Smooth muscle cell (in vitro differentiated cells): ENCODE results near the gene TMEM37. TPM values are rescaled to one million over a fixed set of nuclear protein-coding genes. Genes with fewer than 3 reads are reported as not detected.

ENCODE experiments used
- DNase-seq: peaks from one replicate; lab custom pipeline; 2025; ENCODE audit not compliant: unreplicated experiment; lab: John Stamatoyannopoulos, UW
- H2AFZ ChIP-seq: fragments of 200-600 bp; sonication (generic); 2 replicates; pipeline ENCODE4 v1.6.0; 2016; ENCODE audit warnings: antibody characterized with exemption, low read depth, mild to moderate bottlenecking
- H3F3A ChIP-seq: fragments of 200-600 bp; sonication (generic); 2 replicates; pipeline ENCODE4 v1.6.0; 2017; ENCODE audit warnings: antibody characterized with exemption, low read depth
- H3K27ac ChIP-seq: fragments of 200-600 bp; sonication (generic); 2 replicates; pipeline ENCODE4 v1.5.1; 2016; ENCODE audit warnings: low read depth, mild to moderate bottlenecking
- H3K27me3 ChIP-seq: fragments of 200-600 bp; sonication (generic); 2 replicates; pipeline ENCODE4 v1.6.1; 2016; ENCODE audit warnings: low read depth, mild to moderate bottlenecking
- H3K36me3 ChIP-seq: fragments of 200-600 bp; sonication (generic); 2 replicates; pipeline ENCODE4 v1.5.1; 2016; ENCODE audit warnings: low read depth
- H3K4me1 ChIP-seq: fragments of 200-600 bp; sonication (generic); 2 replicates; pipeline ENCODE4 v1.5.1; 2016; ENCODE audit warnings: low read depth
- H3K4me2 ChIP-seq: fragments of 200-600 bp; sonication (generic); 2 replicates; pipeline ENCODE4 v1.6.0; 2016; ENCODE audit warnings: mild to moderate bottlenecking
- H3K4me3 ChIP-seq: fragments of 200-600 bp; sonication (generic); 2 replicates; pipeline ENCODE4 v1.5.1; 2016; ENCODE audit warnings: mild to moderate bottlenecking
- H3K79me2 ChIP-seq: fragments of 200-600 bp; sonication (generic); 2 replicates; pipeline ENCODE4 v1.6.0; 2016; ENCODE audit warnings: low read depth, mild to moderate bottlenecking
- H3K9ac ChIP-seq: fragments of 200-600 bp; sonication (generic); 2 replicates; pipeline ENCODE4 v1.6.0; 2016; ENCODE audit warnings: low read depth
- H3K9me3 ChIP-seq: fragments of 200-600 bp; sonication (generic); replicated peaks from 2 replicates; pipeline ENCODE4 v1.5.1; 2016; ENCODE audit warnings: low read depth
- H4K20me1 ChIP-seq: fragments of 200-600 bp; sonication (generic); 2 replicates; pipeline ENCODE4 v1.6.0; 2016; ENCODE audit warnings: low read depth
- CTCF ChIP-seq: fragments of 200-600 bp; sonication (generic); IDR thresholded peaks from 2 replicates; pipeline ENCODE4 v1.5.1; 2017; ENCODE audit warnings: borderline replicate concordance, mild to moderate bottlenecking, antibody characterized with exemption; ENCODE audit not compliant: insufficient read depth, poor library complexity, severe bottlenecking
- WGBS: methylation state at CpG from one replicate; pipeline ENCODE4 v1.1.7; 2016; ENCODE audit warnings: low lambda C conversion rate; 5-methylcytosine and 5-hydroxymethylcytosine counted together
- polyA plus RNA-seq: library from polyadenylated mRNA; unstranded; fragments of >200 nt; fragmentation: Nextera tagmentation; extraction: Ambion mirVana; gene quantifications from 2 replicates; pipeline ENCODE4 v1.2.1, GENCODE V29; 2016
- total RNA-seq: library from RNA; depleted of rRNA; stranded (reverse); fragments of >200 nt; gene quantifications from 2 replicates; pipeline ENCODE4 v1.2.3, GENCODE V29; 2014

The TMEM37 gene
- total and polyA plus RNA-seq, 2 experiments from 2014 or later = 0.90 to 2.4 TPM

GRCh38 chr2:119475225-119475856 is 43.7 kb downstream of the TMEM37 start:
- Histone ChIP-seq H3F3A (no peaks in the 10 kb centered on the region), H3K4me2 (no peak overlapping the region), H3K27me3 (no peaks in the 10 kb centered on the region), H3K36me3 (no peaks in the 10 kb centered on the region), H3K9me3 (no peaks in the 10 kb centered on the region), H3K4me1 (peaks cover 10% of the 10 kb centered on the region), H3K79me2 (no peaks in the 10 kb centered on the region), H3K27ac (no peak overlapping the region), H2AFZ (no peak overlapping the region), H4K20me1 (no peaks in the 10 kb centered on the region), H3K9ac (no peak overlapping the region), H3K4me3 (no peak overlapping the region)
- no peak for DNase-seq
- TF ChIP-seq CTCF = no peak
- 88% methylated on average over 9 of the region's 9 CpGs for WGBS

GRCh38 chr2:119475857-119476244 is 44.2 kb downstream of the TMEM37 start:
- no peaks in the 10 kb centered on the region for H3K36me3 ChIP-seq
- 83% methylated on average over 6 of the region's 6 CpGs for WGBS
- H2AFZ ChIP-seq = no peak overlapping the region
- no peak for DNase-seq
- H3F3A ChIP-seq = no peaks in the 10 kb centered on the region
- H3K27ac ChIP-seq = no peak overlapping the region
- no peak overlapping the region for H3K4me2 ChIP-seq
- TF ChIP-seq CTCF = no peak
- no peaks in the 10 kb centered on the region for H3K27me3 ChIP-seq
- no peaks in the 10 kb centered on the region for H3K9me3 ChIP-seq
- no peaks in the 10 kb centered on the region for H3K79me2 ChIP-seq
- peaks cover 10% of the 10 kb centered on the region for H3K4me1 ChIP-seq
- H4K20me1 ChIP-seq = no peaks in the 10 kb centered on the region
- no peak overlapping the region for H3K9ac ChIP-seq
- H3K4me3 ChIP-seq = no peak overlapping the region

GRCh38 chr2:119476301-119477112 is 44.9 kb downstream of the TMEM37 start:
- no peaks in the 10 kb centered on the region for H3K36me3 ChIP-seq
- no peak overlapping the region for H2AFZ ChIP-seq
- no peak for DNase-seq
- H3K27ac ChIP-seq = no peak overlapping the region
- 39% methylated on average over 20 of the region's 20 CpGs for WGBS
- no peaks in the 10 kb centered on the region for H4K20me1 ChIP-seq
- no peaks in the 10 kb centered on the region for H3F3A ChIP-seq
- H3K4me3 ChIP-seq = no peak overlapping the region
- no peaks in the 10 kb centered on the region for H3K79me2 ChIP-seq
- H3K4me2 ChIP-seq = no peak overlapping the region
- TF ChIP-seq CTCF = peak; percentile 98
- H3K4me1 ChIP-seq = peaks cover 10% of the 10 kb centered on the region
- H3K9ac ChIP-seq = no peak overlapping the region
- H3K9me3 ChIP-seq = no peaks in the 10 kb centered on the region
- H3K27me3 ChIP-seq = no peaks in the 10 kb centered on the region
